Thyroid gland (tissue), 4 donors: ENCODE results near the gene SH2D4B.

ENCODE experiments used
- CTCF ChIP-seq, 6 experiments: fragments of 200-600 bp in 3 of 6; fragments of 450-650 bp in 3 of 6; sonication (generic) in 3 of 6; IDR thresholded peaks; one replicate each; pipeline ENCODE4 v1.5.1; 2016 to 2019; ENCODE audit warnings: antibody characterized with exemption in 6 of 6, mild to moderate bottlenecking in 2 of 6, inconsistent platforms in 1 of 6, moderate library complexity in 1 of 6
- POLR2A ChIP-seq, 2 donors: fragments of 450-650 bp; IDR thresholded peaks; one replicate each; pipeline ENCODE4 v1.6.1; 2017; ENCODE audit warnings: antibody characterized with exemption in 2 of 2, mild to moderate bottlenecking in 2 of 2, moderate library complexity in 1 of 2

DNA sequence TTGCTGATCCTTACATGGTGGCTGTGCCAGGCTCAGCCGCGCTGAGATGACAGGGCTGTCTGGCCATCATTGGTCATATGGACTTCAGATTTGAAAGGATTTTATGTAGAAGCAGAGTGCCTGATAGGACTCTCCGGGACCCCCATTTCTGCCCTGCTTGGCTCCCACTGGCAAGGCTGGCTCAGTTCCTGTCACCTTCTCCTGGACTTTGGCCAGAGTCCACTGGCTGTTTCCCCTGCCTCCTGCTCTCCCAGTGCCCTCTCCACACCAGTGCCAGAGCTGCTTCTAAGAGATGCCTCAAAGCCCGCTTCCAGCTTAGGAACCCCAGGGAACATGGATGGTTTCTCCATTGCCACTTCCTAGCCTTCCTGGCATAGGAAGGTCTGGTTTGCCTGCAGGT lies 5.1 kb upstream of the SH2D4B start:
- TF ChIP-seq CTCF (IDR thresholded peaks at IDR 0.05), result no peak
- no peak for TF ChIP-seq POLR2A (IDR thresholded peaks at IDR 0.05)
